H1 (cell line): Measurements from ENCODE around the gene TPSAB1. TPM values are rescaled to one million over a fixed set of nuclear protein-coding genes. Genes with fewer than 3 reads are reported as not detected.

Experiments used
- CTCF ChIA-PET: fragments of 300-600 bp; sonication (Branson Sonifier 250); formaldehyde crosslinking; loops from one replicate; lab custom pipeline; 2021; ENCODE audit not compliant: partially characterized antibody; lab: Charles Lee
- POLR2A ChIA-PET: fragments of 300-600 bp; sonication (Branson Sonifier 250); formaldehyde crosslinking; loops from one replicate; lab custom pipeline; 2021; ENCODE audit warnings: inconsistent platforms; ENCODE audit not compliant: partially characterized antibody; lab: Charles Lee
- DNase-seq, 2 experiments: peaks; one replicate each; pipeline versions ENCODE4 v3.0.0 to v3.0.0-alpha.2; 2010 to 2022; ENCODE audit warnings: low spot score in 2 of 2, low read depth in 1 of 2, mixed read lengths in 1 of 2
- FAIRE-seq: peaks from 2 replicates; lab custom pipeline; 2011; peaks lifted over from hg19 to GRCh38; lab: Jason Lieb, UNC
- H2AFZ ChIP-seq: 2 replicates; pipeline ENCODE4 v1.8.1; 2012; ENCODE audit warnings: low read length, inconsistent platforms
- H2AK5ac ChIP-seq: 2 replicates; pipeline ENCODE4 v1.6.1; 2013; ENCODE audit warnings: low read depth, low read length
- H2BK120ac ChIP-seq: replicated peaks from 2 replicates; pipeline ENCODE3; 2013; ENCODE audit warnings: low read depth, low read length, inconsistent platforms
- H2BK12ac ChIP-seq: 2 replicates; pipeline ENCODE4 v1.6.1; 2013; ENCODE audit warnings: low read depth, low read length
- H2BK15ac ChIP-seq: 2 replicates; pipeline ENCODE4 v1.6.1; 2013; ENCODE audit warnings: low read length
- H2BK20ac ChIP-seq: 2 replicates; pipeline ENCODE4 v1.6.1; 2013; ENCODE audit warnings: low read length
- H2BK5ac ChIP-seq: 2 replicates; pipeline ENCODE4 v1.6.1; 2013; ENCODE audit warnings: low read depth, low read length
- H3K14ac ChIP-seq: 2 replicates; pipeline ENCODE4 v1.6.1; 2013; ENCODE audit warnings: inconsistent platforms; ENCODE audit not compliant: insufficient read length
- H3K18ac ChIP-seq: 2 replicates; pipeline ENCODE4 v1.6.1; 2013; ENCODE audit warnings: low read length; ENCODE audit errors: extremely low read depth
- H3K23ac ChIP-seq: 2 replicates; pipeline ENCODE4 v1.6.1; 2013; ENCODE audit warnings: inconsistent platforms; ENCODE audit not compliant: insufficient read length
- H3K23me2 ChIP-seq: 2 replicates; pipeline ENCODE4 v1.6.1; 2013; ENCODE audit warnings: low read depth, low read length
- H3K27ac ChIP-seq: 2 replicates; pipeline ENCODE4 v1.6.1; 2011; ENCODE audit warnings: low read depth, low read length, inconsistent platforms
- H3K27me3 ChIP-seq, 4 experiments: replicated peaks in 1 of 4; 1 replicate in 1 of 4; 2 replicates in 3 of 4; pipeline versions ENCODE4 v1.6.1 to v1.8.1; 2011 to 2013; ENCODE audit warnings: low read length in 3 of 4, mild to moderate bottlenecking in 3 of 4, inconsistent platforms in 2 of 4, mixed read lengths in 2 of 4, moderate library complexity in 1 of 4; ENCODE audit not compliant: control insufficient read depth in 3 of 4, insufficient read depth in 3 of 4; ENCODE audit errors: extremely low read depth in 1 of 4
- H3K36me3 ChIP-seq, 4 experiments: 2 replicates each; pipeline versions ENCODE4 v1.6.1 to v1.8.1; 2011 to 2013; ENCODE audit warnings: mild to moderate bottlenecking in 4 of 4, low read length in 3 of 4, moderate library complexity in 2 of 4, control low read depth in 1 of 4, inconsistent platforms in 1 of 4; ENCODE audit not compliant: insufficient read depth in 4 of 4, control insufficient read depth in 2 of 4
- H3K4ac ChIP-seq: replicated peaks from 2 replicates; pipeline ENCODE3; 2013; ENCODE audit warnings: low read length, low read depth, mixed read lengths, inconsistent platforms; ENCODE audit not compliant: insufficient read length
- H3K4me1 ChIP-seq, 4 experiments: replicated peaks in 1 of 4; 1 replicate in 1 of 4; 2 replicates in 3 of 4; pipeline versions ENCODE4 v1.6.1 to v1.8.1; 2011 to 2013; ENCODE audit warnings: low read length in 3 of 4, inconsistent platforms in 2 of 4, mixed read lengths in 1 of 4; ENCODE audit not compliant: insufficient read depth in 4 of 4, control insufficient read depth in 3 of 4
- H3K4me2 ChIP-seq, 2 experiments: 2 replicates each; pipeline versions ENCODE4 v1.6.1 to v1.8.1; 2011 to 2013; ENCODE audit warnings: low read depth in 2 of 2, low read length in 2 of 2, control low read depth in 1 of 2, inconsistent platforms in 1 of 2, mild to moderate bottlenecking in 1 of 2; ENCODE audit not compliant: insufficient read depth in 1 of 2
- H3K4me3 ChIP-seq, 4 experiments: fragments of 200-600, 300-600 bp in 1 of 4; sonication (generic), shearing (Covaris generic), sonication (Bioruptor Twin) in 1 of 4; 2 replicates each; pipeline versions ENCODE4 v1.5.1 to v1.8.1; 2011 to 2016; ENCODE audit warnings: low read length in 4 of 4, low read depth in 3 of 4, control low read depth in 2 of 4, inconsistent platforms in 2 of 4, mild to moderate bottlenecking in 2 of 4, mixed read lengths in 1 of 4, moderate library complexity in 1 of 4; ENCODE audit not compliant: insufficient read depth in 2 of 4; ENCODE audit errors: extremely low read depth in 1 of 4
- H3K56ac ChIP-seq: replicated peaks from 2 replicates; pipeline ENCODE3; 2013; ENCODE audit warnings: low read depth, mild to moderate bottlenecking, mixed read lengths, low read length, inconsistent platforms; ENCODE audit not compliant: insufficient read length
- H3K79me1 ChIP-seq: 2 replicates; pipeline ENCODE4 v1.6.1; 2013; ENCODE audit warnings: low read depth, low read length, control low read depth
- H3K79me2 ChIP-seq, 2 experiments: 2 replicates each; pipeline versions ENCODE4 v1.6.1 to v1.8.1; 2012 to 2013; ENCODE audit warnings: low read length in 2 of 2, mild to moderate bottlenecking in 2 of 2, inconsistent platforms in 1 of 2; ENCODE audit not compliant: insufficient read depth in 2 of 2, control insufficient read depth in 1 of 2
- H3K9ac ChIP-seq, 4 experiments: replicated peaks in 1 of 4; 1 replicate in 1 of 4; 2 replicates in 3 of 4; pipeline versions ENCODE4 v1.6.1 to v1.8.1; 2011 to 2013; ENCODE audit warnings: low read depth in 3 of 4, low read length in 3 of 4, control low read depth in 2 of 4, mild to moderate bottlenecking in 2 of 4, moderate library complexity in 2 of 4, inconsistent platforms in 1 of 4; ENCODE audit errors: extremely low read depth in 1 of 4
- H3K9me3 ChIP-seq, 2 experiments: 2 replicates each; pipeline versions ENCODE4 v1.6.1 to v1.8.1; 2012 to 2013; ENCODE audit warnings: mild to moderate bottlenecking in 2 of 2, moderate library complexity in 2 of 2, control low read depth in 1 of 2, inconsistent platforms in 1 of 2, low read depth in 1 of 2, low read length in 1 of 2, mixed read lengths in 1 of 2; ENCODE audit not compliant: insufficient read depth in 2 of 2
- H4K20me1 ChIP-seq, 2 experiments: replicated peaks in 1 of 2; 2 replicates each; pipeline versions ENCODE3 to v1.8.1; 2011 to 2013; ENCODE audit warnings: inconsistent platforms in 2 of 2, low read length in 2 of 2, mild to moderate bottlenecking in 1 of 2; ENCODE audit not compliant: insufficient read depth in 2 of 2, control insufficient read depth in 1 of 2
- H4K5ac ChIP-seq: 2 replicates; pipeline ENCODE4 v1.6.1; 2013; ENCODE audit warnings: low read length, low read depth, mixed read lengths, inconsistent platforms; ENCODE audit not compliant: insufficient read length
- H4K8ac ChIP-seq: 2 replicates; pipeline ENCODE4 v1.8.0; 2013; ENCODE audit warnings: mild to moderate bottlenecking, moderate library complexity, low read length, inconsistent platforms; ENCODE audit not compliant: insufficient read depth; ENCODE audit errors: extremely low read depth
- H4K91ac ChIP-seq: replicated peaks from 2 replicates; pipeline ENCODE3; 2013; ENCODE audit warnings: low read length, mixed read lengths, inconsistent platforms; ENCODE audit not compliant: insufficient read length
- ASH2L ChIP-seq: fragments of 200-600, 300-600 bp; sonication (generic); IDR thresholded peaks from one replicate; pipeline ENCODE4 v1.7.1; 2017; ENCODE audit warnings: low read length
- ATF2 ChIP-seq: IDR thresholded peaks from 2 replicates; pipeline ENCODE4 v1.6.1; 2012; ENCODE audit warnings: low read length, inconsistent platforms
- BRCA1 ChIP-seq: IDR thresholded peaks from 2 replicates; pipeline ENCODE4 v1.6.1; 2012; ENCODE audit warnings: low read depth, low read length, improper control_type of control experiment
- FOSL1 ChIP-seq: IDR thresholded peaks from 2 replicates; pipeline ENCODE4 v1.6.1; 2011; ENCODE audit warnings: mild to moderate bottlenecking, low read depth, low read length, moderate library complexity; ENCODE audit not compliant: insufficient read depth
- JUN ChIP-seq: IDR thresholded peaks from 2 replicates; pipeline ENCODE4 v1.6.1; 2011; ENCODE audit warnings: low read depth, mild to moderate bottlenecking, improper control_type of control experiment, low read length
- POU5F1 ChIP-seq: IDR thresholded peaks from 2 replicates; pipeline ENCODE4 v1.6.1; 2011; ENCODE audit warnings: low read depth, mild to moderate bottlenecking, low read length, moderate library complexity
- SIX5 ChIP-seq: IDR thresholded peaks from 2 replicates; pipeline ENCODE4 v1.6.1; 2011; ENCODE audit warnings: mild to moderate bottlenecking, low read depth, low read length
- SP4 ChIP-seq: IDR thresholded peaks from 2 replicates; pipeline ENCODE4 v1.6.1; 2012; ENCODE audit warnings: low read length, inconsistent platforms
- WGBS, 2 experiments: shearing (Covaris generic) in 1 of 2; methylation state at CpG; one replicate each; pipeline versions ENCODE4 v1.1.6 to v1.1.7; 2013 to 2015; ENCODE audit warnings: low lambda C conversion rate in 2 of 2, mixed read lengths in 2 of 2, inconsistent platforms in 1 of 2, low coverage in 1 of 2, missing lambda C conversion rate in 1 of 2; ENCODE audit not compliant: insufficient replicate concordance in 2 of 2, insufficient coverage in 1 of 2, insufficient read length in 1 of 2; ENCODE audit errors: extremely low coverage in 1 of 2, missing lambda C conversion rate in 1 of 2; 5-methylcytosine and 5-hydroxymethylcytosine counted together
- polyA plus RNA-seq, 7 experiments: library from polyadenylated mRNA; depleted of rRNA in 3 of 7; stranded (reverse) in 5 of 7; unstranded in 2 of 7; fragments of >200 nt in 5 of 7; fragments of 200-250 nt in 2 of 7; gene quantifications; 1 replicate in 5 of 7; 2 replicates in 1 of 7; 4 replicates in 1 of 7; pipeline versions ENCODE4 v1.2.1 to v1.2.3, GENCODE V29; 2011 to 2013; ENCODE audit warnings: missing spikeins in 2 of 7, mixed read lengths in 2 of 7
- total RNA-seq: library from RNA; stranded (reverse); fragmentation: NEBNext Ultra II Directional; extraction: Animal tissue kit (Norgen Biotek cat#: 25700); gene quantifications from 2 replicates; pipeline ENCODE4 v1.2.1, GENCODE V29; 2021

The TPSAB1 gene
- total and polyA plus RNA-seq, 2 of the 8 experiments (the other 6 are each of a cell fraction or from before 2014, with no cell fraction given): 0.09 TPM; not detected in 1

- H2BK5ac ChIP-seq: no peak overlapping the region
- TF ChIP-seq JUN: no peak
- TF ChIP-seq ASH2L: no peak
- TF ChIP-seq BRCA1: no peak
- TF ChIP-seq SIX5: no peak
- no peak for TF ChIP-seq ATF2
- TF ChIP-seq FOSL1: no peak
- TF ChIP-seq SP4: no peak
- no peak for TF ChIP-seq POU5F1
- no peaks in the 10 kb centered on the region for H3K79me2 ChIP-seq
- no peak overlapping the region for H3K14ac ChIP-seq
- H4K20me1 ChIP-seq: peaks cover 0 to 10% of the 10 kb centered on the region in 2 experiments
- no peak overlapping the region for H3K4me2 ChIP-seq
- H3K4me3 ChIP-seq: no peak overlapping the region
- H4K8ac ChIP-seq: no peak overlapping the region; the same call in 1 of the 2 replicates
- H3K36me3 ChIP-seq: peaks cover 2 to 38% (median 8%) of the 10 kb centered on the region in 4 experiments; a peak in 6 of 8 replicates
- no peak overlapping the region for H2BK120ac ChIP-seq
- H2AFZ ChIP-seq: no peak overlapping the region
- no peak overlapping the region for H4K91ac ChIP-seq
- H2BK15ac ChIP-seq: no peak overlapping the region
- no peak overlapping the region for H2BK20ac ChIP-seq
- no peak overlapping the region for H2AK5ac ChIP-seq
- ChIA-PET POLR2A (interaction anchor here (1.2 kb wide), 1 partner anchor 437 kb away, joined by 4 read pairs; no protein-coding TSS in a partner anchor), CTCF (no interaction called here)
- DNase-seq (no peak), FAIRE-seq (no peak)
- no peak overlapping the region for H4K5ac ChIP-seq
- 89% methylated on average over 39 of the region's 48 CpGs; no CpG with 5 or more reads in 1 of the 2 experiments for WGBS, 2 experiments
- no peak overlapping the region for H3K27ac ChIP-seq
- no peaks in the 10 kb centered on the region; a peak in 1 of 7 replicates for H3K4me1 ChIP-seq
- H3K18ac ChIP-seq: no peak overlapping the region
- no peaks in the 10 kb centered on the region for H3K23me2 ChIP-seq
- no peaks in the 10 kb centered on the region for H3K79me1 ChIP-seq
- no peak overlapping the region for H3K56ac ChIP-seq
- peaks cover 0 to 2% (median 0%) of the 10 kb centered on the region in 4 experiments; a peak in 1 of 7 replicates for H3K27me3 ChIP-seq
- no peak overlapping the region for H3K4ac ChIP-seq
- H3K9ac ChIP-seq: no peak overlapping the region
- no peak overlapping the region for H3K23ac ChIP-seq
- no peaks in the 10 kb centered on the region for H3K9me3 ChIP-seq
- no peak overlapping the region for H2BK12ac ChIP-seq
Observed at GRCh38 chr16:1220841-1221627, 19.5 kb upstream of the TPSAB1 start.
